Left ventricle myocardium inferior (tissue), 1 donor: ENCODE results near the gene RUNX1. TPM values are rescaled to one million over a fixed set of nuclear protein-coding genes. Genes with fewer than 3 reads are reported as not detected.

Source experiments
- DNase-seq: peaks from one replicate; pipeline ENCODE4 v3.0.0-alpha.2; 2020
- H3K27ac ChIP-seq: fragments of 200-600 bp; replicated peaks from 2 replicates; pipeline ENCODE4 v1.8.0; 2021
- H3K27me3 ChIP-seq: fragments of 200-600 bp; 2 replicates; pipeline ENCODE4 v1.8.0; 2021; ENCODE audit warnings: low read depth
- H3K36me3 ChIP-seq: fragments of 200-600 bp; 2 replicates; pipeline ENCODE4 v1.8.0; 2021
- H3K4me1 ChIP-seq: fragments of 200-600 bp; 2 replicates; pipeline ENCODE4 v1.8.0; 2021
- H3K4me3 ChIP-seq: fragments of 200-600 bp; 2 replicates; pipeline ENCODE4 v1.8.0; 2021; ENCODE audit warnings: mild to moderate bottlenecking, moderate library complexity
- H3K9me3 ChIP-seq: fragments of 200-600 bp; replicated peaks from 2 replicates; pipeline ENCODE4 v1.8.0; 2021
- intact Hi-C: fragments of 100-400 bp; cut with micrococcal nuclease; formaldehyde crosslinking; loops from one replicate; pipeline ENCODE4 v1.11.0; 2022
- total RNA-seq: library from RNA; stranded (reverse); fragmentation: NEBNext Ultra II Directional; extraction: Animal tissue kit (Norgen Biotek cat#: 25700); gene quantifications from one replicate; pipeline ENCODE4 v1.2.1, GENCODE V29; 2021
- TF ChIP-seq, protein P1 (sequence below): fragments of 200-600 bp; IDR thresholded peaks from 2 replicates; pipeline ENCODE4 v1.8.0; 2021; ENCODE audit warnings: antibody characterized with exemption, mild to moderate bottlenecking, borderline replicate concordance
- donor health status: DM: no; HTN: yes; CAD: no; lungs with severe emphysema.

Gene RUNX1
- total RNA-seq, 1 donor from 2014 or later, result 1.5 TPM

DNA sequence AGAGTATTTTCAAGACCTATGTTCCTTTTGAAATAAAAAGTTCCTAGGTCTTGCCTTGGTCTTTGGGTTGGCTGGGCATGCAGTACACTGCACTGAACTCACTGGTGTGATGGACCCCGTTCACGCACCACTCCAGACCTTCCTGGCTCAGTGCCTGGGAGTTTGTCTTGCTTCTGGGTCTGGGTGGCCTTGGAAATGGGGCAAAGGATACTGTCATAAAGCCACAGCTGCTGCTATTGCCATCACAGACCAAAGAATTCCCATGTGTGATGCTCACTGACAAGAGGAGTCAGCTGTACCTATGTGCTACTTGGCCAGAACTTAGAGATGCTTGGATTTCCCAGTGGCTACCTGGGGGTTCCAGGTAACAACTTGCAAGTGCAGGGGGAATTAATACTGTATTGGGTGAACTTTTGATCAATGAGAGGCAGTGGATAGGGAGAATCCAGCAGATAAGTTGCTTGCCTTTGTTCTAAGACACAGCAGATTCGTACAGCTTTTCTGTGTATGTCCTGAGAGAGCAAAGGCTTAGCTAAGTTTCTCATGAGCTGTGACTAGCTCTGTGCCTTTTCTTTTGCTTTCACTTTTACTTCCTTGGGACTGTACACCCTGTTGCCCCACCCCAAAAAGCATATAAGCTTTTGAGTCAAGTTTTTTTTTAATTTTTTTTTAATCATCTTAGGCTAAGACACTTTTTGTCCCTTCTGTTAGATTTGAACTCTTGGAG lies 115.3 kb downstream of the RUNX1 start:
- no peaks in the 10 kb centered on the region for H3K36me3 ChIP-seq
- TF ChIP-seq, protein P1, sequence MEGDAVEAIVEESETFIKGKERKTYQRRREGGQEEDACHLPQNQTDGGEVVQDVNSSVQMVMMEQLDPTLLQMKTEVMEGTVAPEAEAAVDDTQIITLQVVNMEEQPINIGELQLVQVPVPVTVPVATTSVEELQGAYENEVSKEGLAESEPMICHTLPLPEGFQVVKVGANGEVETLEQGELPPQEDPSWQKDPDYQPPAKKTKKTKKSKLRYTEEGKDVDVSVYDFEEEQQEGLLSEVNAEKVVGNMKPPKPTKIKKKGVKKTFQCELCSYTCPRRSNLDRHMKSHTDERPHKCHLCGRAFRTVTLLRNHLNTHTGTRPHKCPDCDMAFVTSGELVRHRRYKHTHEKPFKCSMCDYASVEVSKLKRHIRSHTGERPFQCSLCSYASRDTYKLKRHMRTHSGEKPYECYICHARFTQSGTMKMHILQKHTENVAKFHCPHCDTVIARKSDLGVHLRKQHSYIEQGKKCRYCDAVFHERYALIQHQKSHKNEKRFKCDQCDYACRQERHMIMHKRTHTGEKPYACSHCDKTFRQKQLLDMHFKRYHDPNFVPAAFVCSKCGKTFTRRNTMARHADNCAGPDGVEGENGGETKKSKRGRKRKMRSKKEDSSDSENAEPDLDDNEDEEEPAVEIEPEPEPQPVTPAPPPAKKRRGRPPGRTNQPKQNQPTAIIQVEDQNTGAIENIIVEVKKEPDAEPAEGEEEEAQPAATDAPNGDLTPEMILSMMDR, result no peak
- H3K9me3 ChIP-seq, result no peaks in the 10 kb centered on the region
- no peaks in the 10 kb centered on the region for H3K4me1 ChIP-seq
- intact Hi-C loops, result no loop called here
- H3K27me3 ChIP-seq, result peaks cover 71% of the 10 kb centered on the region
- no peak overlapping the region for H3K4me3 ChIP-seq
- H3K27ac ChIP-seq, result no peak overlapping the region
- DNase-seq, result no peak

- no peak for DNase-seq
- H3K36me3 ChIP-seq, result no peaks in the 10 kb centered on the region
- intact Hi-C loops, result no loop called here
- no peaks in the 10 kb centered on the region for H3K9me3 ChIP-seq
- TF ChIP-seq, protein P1, result no peak
- H3K27ac ChIP-seq, result no peak overlapping the region
- no peak overlapping the region for H3K4me3 ChIP-seq
- peaks cover 73% of the 10 kb centered on the region for H3K27me3 ChIP-seq
- H3K4me1 ChIP-seq, result no peaks in the 10 kb centered on the region
These were observed 116.9 kb downstream of the RUNX1 start for GRCh38 chr21:34932233-34932632.

DNA sequence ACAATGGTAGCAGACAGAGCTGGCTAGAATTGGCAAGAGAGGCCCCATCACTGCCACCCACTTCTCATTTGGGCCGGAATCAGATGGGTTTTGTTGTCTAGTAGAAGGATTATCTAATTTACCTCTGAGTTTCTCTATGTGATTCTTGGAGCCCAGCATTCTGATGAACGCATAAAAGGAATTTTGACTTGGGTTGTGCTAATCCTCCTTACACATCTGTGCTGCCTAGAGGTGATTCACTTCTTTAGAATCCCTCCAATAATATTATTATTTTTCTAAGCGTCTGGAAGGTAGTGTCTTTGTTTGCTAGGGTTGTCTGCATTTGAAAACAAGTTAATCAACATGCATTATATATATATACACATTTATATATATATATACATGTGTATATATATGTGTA lies 118.1 kb downstream of the RUNX1 start:
- Histone ChIP-seq H3K4me1 (no peaks in the 10 kb centered on the region), H3K27me3 (peaks cover 84% of the 10 kb centered on the region), H3K4me3 (no peak overlapping the region), H3K36me3 (no peaks in the 10 kb centered on the region), H3K9me3 (no peaks in the 10 kb centered on the region), H3K27ac (no peak overlapping the region)
- TF ChIP-seq, protein P1, result no peak
- DNase-seq, result no peak
- intact Hi-C loops, result no loop called here

GRCh38 chr21:34928637-34929036 lies 120.5 kb downstream of the RUNX1 start:
- intact Hi-C loops, result no loop called here
- Histone ChIP-seq H3K4me1 (no peaks in the 10 kb centered on the region), H3K27ac (no peak overlapping the region), H3K27me3 (peaks cover 76% of the 10 kb centered on the region), H3K4me3 (no peak overlapping the region), H3K36me3 (no peaks in the 10 kb centered on the region), H3K9me3 (no peaks in the 10 kb centered on the region)
- TF ChIP-seq, protein P1, result no peak
- no peak for DNase-seq

DNA sequence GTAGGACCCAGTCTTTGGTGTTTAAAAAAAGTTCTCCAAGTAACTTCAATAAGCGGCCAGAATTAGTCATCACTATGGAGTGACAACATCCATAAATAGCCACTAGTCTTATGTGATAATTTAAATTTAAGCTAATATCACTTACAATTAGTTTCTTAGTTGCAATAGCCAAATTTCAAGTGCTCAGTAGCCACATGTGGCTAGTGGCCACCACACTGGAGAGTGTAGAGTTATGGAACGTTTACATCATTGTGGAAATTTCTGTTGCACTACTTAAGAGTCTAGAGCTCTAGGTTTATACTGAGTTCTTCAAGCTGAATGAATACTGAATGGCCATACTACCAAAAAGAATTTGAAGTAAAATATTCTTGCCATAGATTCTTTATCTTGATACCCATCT lies 121.1 kb downstream of the RUNX1 start:
- Histone ChIP-seq H3K27ac (no peak overlapping the region), H3K4me3 (no peak overlapping the region), H3K27me3 (peaks cover 76% of the 10 kb centered on the region), H3K36me3 (no peaks in the 10 kb centered on the region), H3K4me1 (no peaks in the 10 kb centered on the region), H3K9me3 (no peaks in the 10 kb centered on the region)
- intact Hi-C loops, result no loop called here
- TF ChIP-seq, protein P1, result no peak
- no peak for DNase-seq
